IMR-90 (cell line): ENCODE measurements around the gene SURF6. TPM values are rescaled to one million over a fixed set of nuclear protein-coding genes. Genes with fewer than 3 reads are reported as not detected.

Source experiments
- ATAC-seq: fragments of 200-7000 bp; cut with Tn5 transposase; 2 replicates; pipeline ENCODE4 v1.9.1; 2020; ENCODE audit warnings: low read depth, mild to moderate bottlenecking, moderate library complexity
- BruUV-seq: library from RNA; stranded (reverse); fragments of 400-500 nt; replicated peaks from 2 replicates; lab custom pipeline; 2021; lab: Mats Ljungman, UMichigan
- CTCF ChIA-PET: fragments of 300-600 bp; formaldehyde crosslinking; extraction: SDS; loops from one replicate; lab custom pipeline; 2021; ENCODE audit warnings: antibody characterized with exemption; lab: Yijun Ruan, JAX
- POLR2A ChIA-PET: fragments of 300-600 bp; sonication (Branson Sonifier 250); formaldehyde crosslinking; loops from one replicate; lab custom pipeline; 2022; ENCODE audit warnings: antibody characterized with exemption; ENCODE audit not compliant: unreplicated experiment; lab: Charles Lee
- DNase-seq: peaks from one replicate; pipeline ENCODE4 v3.0.0; 2013
- H2AFZ ChIP-seq: replicated peaks from 2 replicates; pipeline ENCODE3; 2013; ENCODE audit warnings: low read length, mild to moderate bottlenecking; ENCODE audit not compliant: poor library complexity
- H2AK5ac ChIP-seq: 2 replicates; pipeline ENCODE4 v1.6.1; 2013; ENCODE audit warnings: low read depth, low read length, inconsistent platforms
- H2AK9ac ChIP-seq: replicated peaks from 2 replicates; pipeline ENCODE3; 2013; ENCODE audit warnings: mild to moderate bottlenecking, low read depth, low read length, moderate library complexity; ENCODE audit not compliant: poor library complexity
- H2BK120ac ChIP-seq: 2 replicates; pipeline ENCODE4 v1.6.1; 2013; ENCODE audit warnings: low read depth, low read length, inconsistent platforms
- H2BK15ac ChIP-seq: 3 replicates; pipeline ENCODE4 v1.6.1; 2013; ENCODE audit warnings: low read depth, low read length, inconsistent platforms
- H2BK20ac ChIP-seq: 2 replicates; pipeline ENCODE4 v1.6.1; 2013; ENCODE audit warnings: low read depth, mild to moderate bottlenecking, inconsistent platforms, low read length, moderate library complexity
- H2BK5ac ChIP-seq: 2 replicates; pipeline ENCODE4 v1.6.1; 2013; ENCODE audit warnings: mild to moderate bottlenecking, low read depth, low read length, inconsistent platforms; ENCODE audit not compliant: poor library complexity, severe bottlenecking
- H3K14ac ChIP-seq: replicated peaks from 2 replicates; pipeline ENCODE4 v1.6.1; 2013; ENCODE audit warnings: low read depth, low read length, inconsistent platforms
- H3K18ac ChIP-seq: 2 replicates; pipeline ENCODE4 v1.6.1; 2013; ENCODE audit warnings: low read depth, low read length, control low read depth
- H3K23ac ChIP-seq: 2 replicates; pipeline ENCODE4 v1.6.1; 2013; ENCODE audit warnings: low read depth, low read length, inconsistent platforms
- H3K27ac ChIP-seq: 2 replicates; pipeline ENCODE4 v1.5.1; 2013; ENCODE audit warnings: mild to moderate bottlenecking, control low read depth, low read length; ENCODE audit not compliant: insufficient read depth
- H3K27me3 ChIP-seq: 2 replicates; pipeline ENCODE4 v1.6.1; 2013; ENCODE audit warnings: low read length; ENCODE audit not compliant: control insufficient read depth, insufficient read depth
- H3K36me3 ChIP-seq: 2 replicates; pipeline ENCODE4 v1.6.1; 2013; ENCODE audit warnings: low read length, mixed read lengths; ENCODE audit not compliant: control insufficient read depth, insufficient read depth
- H3K4ac ChIP-seq: 2 replicates; pipeline ENCODE4 v1.6.1; 2013; ENCODE audit warnings: low read depth, low read length, inconsistent platforms
- H3K4me1 ChIP-seq: 2 replicates; pipeline ENCODE4 v1.6.1; 2013; ENCODE audit warnings: low read length, mixed read lengths; ENCODE audit not compliant: control insufficient read depth, insufficient read depth
- H3K4me2 ChIP-seq: 2 replicates; pipeline ENCODE4 v1.6.1; 2013; ENCODE audit warnings: low read depth, mild to moderate bottlenecking, control low read depth, low read length, moderate library complexity
- H3K4me3 ChIP-seq: 2 replicates; pipeline ENCODE4 v1.5.1; 2013; ENCODE audit warnings: low read depth, mild to moderate bottlenecking, control low read depth, low read length, moderate library complexity; ENCODE audit not compliant: insufficient read depth
- H3K56ac ChIP-seq: 2 replicates; pipeline ENCODE4 v1.6.1; 2013; ENCODE audit warnings: low read length, inconsistent platforms; ENCODE audit not compliant: insufficient read depth; ENCODE audit errors: extremely low read depth
- H3K79me1 ChIP-seq, 2 experiments: 2 replicates each; pipeline ENCODE4 v1.6.1; 2013; ENCODE audit warnings: low read length in 2 of 2, inconsistent platforms in 1 of 2, low read depth in 1 of 2
- H3K9ac ChIP-seq: 2 replicates; pipeline ENCODE4 v1.6.1; 2013; ENCODE audit warnings: low read depth, low read length, control low read depth
- H3K9me1 ChIP-seq: 2 replicates; pipeline ENCODE4 v1.6.1; 2013; ENCODE audit warnings: low read length, inconsistent platforms; ENCODE audit not compliant: insufficient read depth
- H3K9me3 ChIP-seq: 2 replicates; pipeline ENCODE4 v1.6.1; 2013; ENCODE audit warnings: low read length; ENCODE audit not compliant: control insufficient read depth, insufficient read depth
- H4K20me1 ChIP-seq: 2 replicates; pipeline ENCODE4 v1.6.1; 2013; ENCODE audit warnings: low read length, inconsistent platforms; ENCODE audit not compliant: insufficient read depth
- H4K5ac ChIP-seq: 2 replicates; pipeline ENCODE4 v1.6.1; 2013; ENCODE audit warnings: mild to moderate bottlenecking, low read depth, low read length, control low read depth
- H4K8ac ChIP-seq, 2 experiments: 2 replicates each; pipeline ENCODE4 v1.6.1; 2013; ENCODE audit warnings: low read depth in 2 of 2, low read length in 2 of 2, control low read depth in 1 of 2, inconsistent platforms in 1 of 2
- H4K91ac ChIP-seq: 2 replicates; pipeline ENCODE4 v1.6.1; 2013; ENCODE audit warnings: low read depth, low read length, inconsistent platforms; ENCODE audit not compliant: insufficient read depth
- BHLHE40 ChIP-seq: fragments of 150-350 bp; IDR thresholded peaks from 2 replicates; pipeline ENCODE4 v1.6.1; 2016; ENCODE audit warnings: mild to moderate bottlenecking, low read depth, low read length
- NFE2L2 ChIP-seq: fragments of 150-350 bp; IDR thresholded peaks from 2 replicates; pipeline ENCODE4 v1.6.1; 2016; ENCODE audit warnings: low read depth, mild to moderate bottlenecking, low read length
- WGBS, 2 experiments: methylation state at CpG; one replicate each; pipeline versions ENCODE4 v1.1.5 to v1.1.7; 2013; ENCODE audit warnings: missing lambda C conversion rate in 2 of 2; ENCODE audit not compliant: insufficient read length in 1 of 2; ENCODE audit errors: extremely low coverage in 2 of 2; 5-methylcytosine and 5-hydroxymethylcytosine counted together
- dilution Hi-C: fragments of 300-500 bp; cut with HindIII; formaldehyde crosslinking; loops from one replicate; pipeline ENCODE4 v1.14.3; 2018; ENCODE audit warnings: low sequenced_read_pairs; ENCODE audit not compliant: unreplicated experiment
- in situ Hi-C: fragments of 300-500 bp; cut with MboI; formaldehyde crosslinking; loops from 3 replicates; pipeline ENCODE4 v1.14.3; 2019; ENCODE audit warnings: low sequenced_read_pairs, inconsistent platforms, mixed read lengths
- intact Hi-C: fragments of 100-400 bp; cut with micrococcal nuclease; formaldehyde crosslinking; loops from 2 replicates; pipeline ENCODE4 v1.10.0; 2022
- polyA plus RNA-seq, 3 experiments: library from polyadenylated mRNA; depleted of rRNA; stranded (reverse); fragments of >200 nt; gene quantifications; 2 replicates each; pipeline ENCODE4 v1.2.3, GENCODE V29; 2012; ENCODE audit warnings: low replicate concordance in 1 of 3
- total RNA-seq: library from RNA; depleted of rRNA; stranded (reverse); fragments of >200 nt; gene quantifications from 2 replicates; pipeline ENCODE4 v1.2.3, GENCODE V29; 2012

Gene SURF6
- total and polyA plus RNA-seq, 2 of the 4 experiments (the other 2 are of a cell fraction), result 6.1 to 12.8 TPM

- in situ Hi-C loops (no loop called here), dilution Hi-C loops (no loop called here), intact Hi-C loops (no loop called here)
- H3K36me3 ChIP-seq, result no peaks in the 10 kb centered on the region
- ChIA-PET POLR2A (no interaction called here), CTCF (interaction anchor here (0.5 kb wide), 1 partner anchor 139 kb away, joined by 5 read pairs; no protein-coding TSS in a partner anchor)
- 85% methylated on average over 7 of the region's 13 CpGs; no CpG with 5 or more reads in 1 of the 2 experiments for WGBS, 2 experiments
- H3K14ac ChIP-seq, result no peak overlapping the region
- H3K4me2 ChIP-seq, result no peak overlapping the region
- no TSS peak for BruUV-seq
- H4K20me1 ChIP-seq, result no peaks in the 10 kb centered on the region
- H3K27ac ChIP-seq, result no peak overlapping the region
- H3K9me1 ChIP-seq, result no peaks in the 10 kb centered on the region
- H2BK15ac ChIP-seq, result no peak overlapping the region
- H2AK9ac ChIP-seq, result no peak overlapping the region
- no peak overlapping the region for H3K23ac ChIP-seq
- H3K18ac ChIP-seq, result no peak overlapping the region
- H3K56ac ChIP-seq, result no peak overlapping the region
- no peak overlapping the region for H2AFZ ChIP-seq
- no peak overlapping the region for H2BK120ac ChIP-seq
- peaks cover 17% of the 10 kb centered on the region for H3K27me3 ChIP-seq
- H4K8ac ChIP-seq, result no peak overlapping the region
- no peak overlapping the region for H4K5ac ChIP-seq
- no peak overlapping the region for H2BK20ac ChIP-seq
- ATAC-seq (no peak), DNase-seq (no peak)
- H4K91ac ChIP-seq, result no peak overlapping the region
- no peak overlapping the region for H2BK5ac ChIP-seq
- no peaks in the 10 kb centered on the region for H3K79me1 ChIP-seq
- no peaks in the 10 kb centered on the region for H3K4me1 ChIP-seq
- H3K9ac ChIP-seq, result no peak overlapping the region
- no peaks in the 10 kb centered on the region for H3K9me3 ChIP-seq
- TF ChIP-seq NFE2L2 (no peak), BHLHE40 (no peak)
- H2AK5ac ChIP-seq, result no peak overlapping the region
- H3K4me3 ChIP-seq, result no peak overlapping the region
- no peak overlapping the region for H3K4ac ChIP-seq
These were observed 11.8 kb downstream of the SURF6 start for GRCh38 chr9:133323991-133324703.
